GM19455 (cell line): ENCODE measurements around the gene TAB2.
"Not testable (repeated sequence)": the region's sequence is repeated elsewhere in the genome, so short reads cannot be mapped to it uniquely, and the experiment has no call there.

Source experiments
- ATAC-seq: cut with Tn5 transposase; IDR thresholded peaks from one replicate; pipeline ENCODE4 v1.9.1; 2021; ENCODE audit not compliant: unreplicated experiment

TAB2 gene

GRCh38 chr6:149311293-149311692 lies 6.2 kb upstream of the TAB2 start:
- no peak for ATAC-seq

DNA sequence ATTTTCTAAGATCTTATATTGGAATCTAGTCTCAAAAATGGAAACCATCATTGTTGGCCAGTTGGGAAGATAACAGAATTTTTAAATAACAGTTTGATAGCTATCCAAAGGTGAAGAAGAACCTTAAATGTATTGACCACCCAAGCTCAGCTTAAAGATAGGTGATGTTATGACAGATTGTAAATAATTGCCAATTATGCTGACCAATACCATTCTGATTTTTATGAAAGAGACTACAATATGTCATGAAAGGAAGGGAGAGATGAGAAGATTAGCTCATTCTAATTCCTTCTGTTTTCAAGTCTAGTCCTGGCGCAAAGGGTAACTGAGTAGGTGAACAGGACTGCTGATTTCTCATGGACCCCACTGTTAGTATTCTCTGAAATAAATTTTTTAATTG lies 5.7 kb upstream of the TAB2 start:
- no peak for ATAC-seq

GRCh38 chr6:149313070-149313469 lies 4.4 kb upstream of the TAB2 start:
- ATAC-seq: no peak

GRCh38 chr6:149313861-149314260 lies 3.7 kb upstream of the TAB2 start:
- no peak for ATAC-seq

- ATAC-seq: no peak
Observed at GRCh38 chr6:149314325-149314905, 3.1 kb upstream of the TAB2 start.

DNA sequence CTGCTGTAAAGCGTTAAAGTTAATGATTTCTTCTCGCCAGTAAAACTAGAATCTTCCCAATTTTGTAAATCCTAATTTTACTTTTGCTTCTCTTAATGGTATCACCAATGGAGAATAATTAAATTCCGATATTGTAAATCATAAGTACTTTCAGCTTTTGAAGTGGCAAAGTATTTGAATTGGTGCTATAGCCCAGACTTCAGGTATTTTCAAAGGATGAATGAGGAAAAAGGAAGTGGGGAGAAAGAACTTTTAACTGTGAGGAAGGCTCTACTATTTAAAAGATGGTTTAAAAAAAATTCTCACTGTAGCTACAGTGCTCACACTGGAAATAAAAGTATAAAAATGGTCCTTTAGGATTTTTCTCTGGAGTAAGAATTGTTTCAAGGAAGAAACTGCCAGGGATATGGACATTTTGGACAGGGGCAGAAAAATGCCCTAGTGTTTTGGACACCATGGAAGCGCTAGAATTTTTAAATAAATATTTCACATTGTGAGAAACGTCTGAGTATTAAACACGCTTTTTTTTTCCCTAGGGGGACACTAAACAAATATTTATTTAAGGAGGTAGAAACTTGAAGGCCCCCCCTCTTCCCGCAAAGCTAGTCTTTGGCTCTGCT lies 1.3 kb upstream of the TAB2 start:
- no peak for ATAC-seq

DNA sequence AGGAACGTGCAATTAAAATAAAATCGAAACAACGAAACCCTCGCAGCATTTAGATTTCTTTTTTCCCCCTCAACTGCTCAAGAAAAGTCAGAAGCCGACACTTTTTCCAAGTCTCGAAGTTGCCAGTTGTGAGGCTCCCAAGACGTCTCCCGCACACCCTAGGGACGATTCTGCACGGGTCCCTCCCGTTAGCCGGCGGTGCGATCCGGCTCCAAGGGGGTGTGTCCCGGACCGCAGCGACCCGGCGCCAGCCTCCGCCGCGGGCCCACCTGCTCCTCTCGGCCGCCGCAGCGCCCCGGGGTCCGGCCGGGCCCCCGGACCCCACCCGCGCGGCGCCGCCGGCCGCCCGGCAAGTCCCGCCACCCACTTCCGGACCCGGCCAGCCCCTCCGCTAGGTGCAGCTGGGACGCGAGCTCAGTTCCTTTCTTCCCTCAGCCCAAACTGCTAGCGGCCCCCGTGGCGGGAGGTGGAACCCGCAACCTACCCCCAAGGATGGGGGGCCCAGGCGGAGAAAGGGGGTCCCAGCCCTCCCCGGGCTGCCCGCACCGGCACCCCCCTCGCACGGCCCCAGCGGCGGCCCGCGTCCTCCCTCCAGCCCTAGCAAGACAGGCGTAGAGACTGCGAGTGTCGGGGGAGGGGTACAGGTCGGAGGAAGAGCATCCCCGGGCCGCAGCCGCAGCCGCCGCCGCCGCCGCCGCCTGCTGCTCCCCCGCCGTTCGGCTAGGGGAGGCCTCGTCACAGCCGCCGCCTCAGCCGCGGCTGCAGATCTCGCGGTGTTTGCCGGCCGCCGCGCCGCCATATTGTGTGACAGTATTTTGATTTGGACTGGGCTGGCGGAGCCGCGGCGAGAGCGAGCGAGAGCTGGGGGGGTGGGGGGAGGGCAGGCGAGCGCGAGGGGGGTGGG lies 520 bp upstream of the TAB2 start:
- ATAC-seq: peak; percentile 78

- no peak for ATAC-seq
Observed at GRCh38 chr6:149318581-149319286, 1.2 kb downstream of the TAB2 start.

GRCh38 chr6:149319422-149319821 lies 1.9 kb downstream of the TAB2 start:
- ATAC-seq: no peak

GRCh38 chr6:149320016-149320415 lies 2.5 kb downstream of the TAB2 start:
- not testable (repeated sequence) for ATAC-seq

DNA sequence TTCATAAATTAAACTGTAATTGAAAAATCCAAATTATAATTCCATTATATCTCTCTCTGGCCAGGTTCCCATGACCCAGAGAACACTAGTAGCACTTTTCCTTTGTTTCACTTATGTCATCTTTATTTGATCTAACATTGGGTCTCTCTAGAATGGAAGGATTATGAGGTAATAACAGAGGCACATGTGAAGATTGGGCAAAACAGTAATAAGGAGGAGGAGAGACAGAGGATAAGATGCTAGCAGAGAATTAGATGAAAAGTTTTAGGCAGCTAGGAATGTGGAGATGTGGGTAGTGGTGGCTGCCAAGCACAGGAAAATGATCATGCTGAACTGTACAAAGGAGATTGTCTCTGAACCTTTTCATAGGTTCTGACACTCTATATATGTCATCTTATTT lies 3.3 kb downstream of the TAB2 start:
- ATAC-seq: no peak

GRCh38 chr6:149323353-149323752 lies 5.8 kb downstream of the TAB2 start:
- no peak for ATAC-seq

- no peak for ATAC-seq
Observed at GRCh38 chr6:149323925-149324324, 6.4 kb downstream of the TAB2 start.

GRCh38 chr6:149324428-149324827 lies 6.9 kb downstream of the TAB2 start:
- no peak for ATAC-seq

DNA sequence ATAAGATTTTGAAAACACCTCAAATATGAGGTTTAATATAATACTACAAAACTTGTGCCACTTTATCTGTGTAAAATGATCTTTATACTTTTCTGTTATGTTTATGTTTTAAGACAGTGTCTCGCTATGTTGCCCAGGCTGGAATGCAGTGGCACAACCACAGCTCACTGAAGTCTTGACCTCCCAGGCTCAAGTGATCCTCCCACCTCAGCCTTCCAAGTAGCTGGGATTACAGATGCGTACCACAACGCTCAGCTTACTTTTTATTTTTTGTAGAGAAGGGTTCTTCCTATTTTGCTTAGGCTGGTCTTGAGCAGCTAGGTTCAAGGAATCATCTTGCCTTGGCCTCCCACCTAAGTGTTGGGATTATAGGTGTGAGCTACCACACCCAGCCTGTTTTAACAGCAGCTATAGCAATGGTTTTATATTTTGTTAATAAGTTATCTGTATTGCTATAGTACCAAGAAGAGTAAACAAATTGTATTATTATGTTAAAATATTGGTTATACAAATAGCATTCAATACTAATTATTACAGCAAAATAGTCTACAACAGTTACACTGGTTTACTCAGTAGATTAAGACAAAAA lies 8.2 kb downstream of the TAB2 start:
- no peak for ATAC-seq

- no peak for ATAC-seq
Observed at GRCh38 chr6:149327638-149328037, 10.1 kb downstream of the TAB2 start.

DNA sequence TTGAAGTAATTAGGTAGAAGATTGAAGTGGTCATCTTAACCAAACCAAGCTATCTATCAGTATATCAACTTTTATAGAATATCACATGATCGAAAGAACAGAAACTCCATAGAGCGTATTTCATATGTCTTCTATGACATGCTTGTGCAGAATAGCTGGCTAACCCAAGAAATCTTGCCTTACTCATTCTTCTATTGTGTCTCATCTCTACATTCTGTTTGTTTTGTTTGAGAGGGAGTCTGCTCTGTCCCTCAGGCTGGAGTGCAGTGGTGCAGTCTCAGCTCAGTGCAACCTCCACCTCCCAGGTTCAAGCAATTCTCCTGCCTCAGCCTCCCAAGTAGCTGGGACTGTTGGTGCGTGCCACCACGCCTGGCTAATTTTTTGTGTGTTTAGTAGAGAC lies 10.6 kb downstream of the TAB2 start:
- no peak for ATAC-seq

GRCh38 chr6:149329529-149329928 lies 12.0 kb downstream of the TAB2 start:
- no peak for ATAC-seq

- ATAC-seq: no peak
Observed at GRCh38 chr6:149330133-149330532, 12.6 kb downstream of the TAB2 start.

DNA sequence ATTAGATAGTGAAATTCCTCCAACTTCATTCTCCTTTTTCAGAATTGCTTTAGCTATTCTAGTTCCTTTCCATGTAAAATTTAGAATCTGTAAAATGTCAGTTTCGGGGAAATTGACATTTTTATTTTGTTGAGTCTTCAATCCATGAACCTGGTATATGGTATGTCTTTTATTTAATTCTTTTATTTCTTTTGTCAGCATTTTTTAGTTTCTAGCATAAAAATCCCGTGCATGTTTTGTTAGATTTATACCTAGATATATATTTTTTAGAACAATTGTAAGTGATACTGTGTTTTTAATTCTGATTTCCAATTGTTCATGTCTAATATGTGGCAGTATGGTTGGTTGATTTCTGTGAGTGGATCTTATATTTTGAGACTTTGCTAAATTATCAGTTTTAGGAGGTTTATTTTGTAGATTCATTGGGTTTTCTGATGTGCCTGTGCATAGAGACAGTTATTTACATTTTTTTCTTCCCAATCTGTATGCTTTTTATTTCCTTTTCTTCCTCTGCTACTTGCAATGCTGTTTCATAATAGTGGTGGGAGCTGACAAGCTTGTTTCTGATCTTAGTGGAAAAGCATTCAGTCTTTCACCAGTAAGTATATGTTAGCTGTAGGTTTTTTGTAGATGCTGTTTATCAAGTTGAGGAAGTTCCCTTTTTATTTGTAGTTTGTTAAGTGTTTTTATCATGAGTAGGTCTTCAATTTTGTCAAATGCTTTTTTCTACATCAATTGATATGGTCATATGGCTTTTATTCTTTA lies 13.7 kb downstream of the TAB2 start:
- no peak for ATAC-seq
